K562 (cell line): ENCODE data around the gene ANK3. TPM values are rescaled to one million over a fixed set of nuclear protein-coding genes. Genes with fewer than 3 reads are reported as not detected.

Source experiments
- CBFA2T2 ChIP-seq: fragments of 450-650 bp; conservative IDR thresholded peaks from 2 replicates; pipeline ENCODE4 v1.6.1; 2017; ENCODE audit warnings: mild to moderate bottlenecking
- CBFA2T3 ChIP-seq: fragments of 450-650 bp; IDR thresholded peaks from 2 replicates; pipeline ENCODE4 v1.6.1; 2017
- CHD4 ChIP-seq: fragments of 200-600 bp; sonication (generic); IDR thresholded peaks from 3 replicates; pipeline ENCODE4 v1.6.1; 2012; ENCODE audit warnings: low read depth, mild to moderate bottlenecking, mixed read lengths, low read length, inconsistent platforms; ENCODE audit not compliant: insufficient read depth, insufficient replicate concordance, poor library complexity, severe bottlenecking
- EHMT2 ChIP-seq: fragments of 450-650 bp; IDR thresholded peaks from 2 replicates; pipeline ENCODE4 v1.6.1; 2018; ENCODE audit warnings: antibody characterized with exemption
- ERF ChIP-seq: fragments of 450-650 bp; formaldehyde crosslinking; IDR thresholded peaks from 2 replicates; pipeline ENCODE4 v1.4.0; 2020; ENCODE audit warnings: mild to moderate bottlenecking, mixed read lengths
- FOXA1 ChIP-seq: fragments of 450-650 bp; IDR thresholded peaks from 2 replicates; pipeline ENCODE4 v1.6.1; 2016; ENCODE audit warnings: mild to moderate bottlenecking, borderline replicate concordance
- FOXA3 ChIP-seq, 2 experiments: fragments of 450-650 bp in 1 of 2; sonication (generic) in 1 of 2; formaldehyde crosslinking; IDR thresholded peaks in 1 of 2; conservative IDR thresholded peaks in 1 of 2; 2 replicates each; pipeline versions ENCODE4 v1.4.0 to v1.8.0; 2020 to 2022; ENCODE audit warnings: mild to moderate bottlenecking in 2 of 2, missing genetic modification reagents in 1 of 2
- FOXJ2 ChIP-seq: fragments of 200-800 bp; sonication (Bioruptor generic); IDR thresholded peaks from 2 replicates; pipeline ENCODE4 v1.6.1; 2016; ENCODE audit warnings: missing genetic modification characterization, missing compliant biosample characterization
- GATA2 ChIP-seq: sonication (generic); formaldehyde crosslinking; IDR thresholded peaks from 2 replicates; pipeline ENCODE4 v1.4.0; 2020; ENCODE audit warnings: mild to moderate bottlenecking, missing genetic modification reagents
- HINFP ChIP-seq: fragments of 450-650 bp; conservative IDR thresholded peaks from 2 replicates; pipeline ENCODE4 v1.6.1; 2016; ENCODE audit warnings: missing genetic modification characterization, low read depth, mild to moderate bottlenecking, control low read depth, missing compliant biosample characterization
- IRF2 ChIP-seq: sonication (generic); formaldehyde crosslinking; IDR thresholded peaks from 2 replicates; pipeline ENCODE4 v1.8.1; 2022; ENCODE audit warnings: mild to moderate bottlenecking, missing genetic modification reagents
- LARP7 ChIP-seq: fragments of 450-650 bp; IDR thresholded peaks from 2 replicates; pipeline ENCODE4 v1.6.1; 2016
- MXI1 ChIP-seq: IDR thresholded peaks from 2 replicates; pipeline ENCODE4 v1.6.1; 2011; ENCODE audit warnings: low read depth, mild to moderate bottlenecking, improper control_type of control experiment, low read length
- NR2C1 ChIP-seq, 2 experiments: fragments of 450-650 bp; IDR thresholded peaks; 2 replicates each; pipeline ENCODE4 v1.6.1; 2017; ENCODE audit warnings: mild to moderate bottlenecking in 2 of 2, antibody characterized with exemption in 1 of 2, inconsistent platforms in 1 of 2, missing compliant biosample characterization in 1 of 2, missing genetic modification characterization in 1 of 2
- PTBP1 ChIP-seq: fragments of 200-400 bp; formaldehyde crosslinking; IDR thresholded peaks from 2 replicates; pipeline ENCODE4 v1.6.1; 2017; ENCODE audit warnings: low read depth, low read length
- PTRF ChIP-seq: fragments of 450-650 bp; IDR thresholded peaks from 2 replicates; pipeline ENCODE4 v1.6.1; 2016; ENCODE audit warnings: mild to moderate bottlenecking, missing genetic modification characterization, missing compliant biosample characterization
- RB1 ChIP-seq: fragments of 450-650 bp; IDR thresholded peaks from 2 replicates; pipeline ENCODE4 v1.6.1; 2017; ENCODE audit warnings: low read depth, mild to moderate bottlenecking
- RBFOX2 ChIP-seq: fragments of 200-400 bp; formaldehyde crosslinking; IDR thresholded peaks from 2 replicates; pipeline ENCODE4 v1.6.1; 2017; ENCODE audit warnings: low read depth, mild to moderate bottlenecking, low read length, moderate library complexity
- RBM25 ChIP-seq: fragments of 200-400 bp; formaldehyde crosslinking; IDR thresholded peaks from 2 replicates; pipeline ENCODE4 v1.6.1; 2018; ENCODE audit warnings: low read length, low read depth, moderate library complexity; ENCODE audit not compliant: severe bottlenecking
- SREBF2 ChIP-seq: sonication (generic); formaldehyde crosslinking; IDR thresholded peaks from 2 replicates; pipeline ENCODE4 v1.4.0; 2020; ENCODE audit warnings: mild to moderate bottlenecking, missing genetic modification reagents
- TAF9B ChIP-seq: fragments of 450-650 bp; IDR thresholded peaks from 2 replicates; pipeline ENCODE4 v1.6.1; 2018; ENCODE audit warnings: mild to moderate bottlenecking; ENCODE audit not compliant: partially characterized antibody
- TBP ChIP-seq: optimal IDR thresholded peaks from 2 replicates; pipeline ENCODE3; 2011; ENCODE audit warnings: low read depth, low read length, improper control_type of control experiment
- TCF7 ChIP-seq: sonication (generic); IDR thresholded peaks from 2 replicates; pipeline ENCODE4 v1.6.1; 2016; ENCODE audit warnings: antibody characterized with exemption, borderline replicate concordance
- ZBTB8A ChIP-seq: fragments of 450-650 bp; IDR thresholded peaks from 2 replicates; pipeline ENCODE4 v1.6.1; 2018; ENCODE audit warnings: mild to moderate bottlenecking, moderate library complexity; ENCODE audit not compliant: partially characterized antibody
- ZNF134 ChIP-seq: fragments of 250-450 bp; sonication (Bioruptor Pico); conservative IDR thresholded peaks from 2 replicates; pipeline ENCODE4 v1.4.0; 2020
- ZNF644 ChIP-seq: fragments of 200-800 bp; sonication (Bioruptor generic); IDR thresholded peaks from 2 replicates; pipeline ENCODE4 v1.6.1; 2016; ENCODE audit warnings: low read depth, missing genetic modification characterization, missing compliant biosample characterization
- polyA plus RNA-seq, 8 experiments: library from polyadenylated mRNA; depleted of rRNA in 4 of 8; stranded (reverse) in 5 of 8; unstranded in 3 of 8; fragments of >200 nt; fragmentation: Nextera tagmentation in 2 of 8; fragmentation: Illumina TruSeq in 1 of 8; extraction: Ambion mirVana in 2 of 8; extraction: Trizol in 1 of 8; gene quantifications; 2 replicates each; pipeline versions ENCODE4 v1.2.1 to v1.2.3, GENCODE V29; 2011 to 2014; ENCODE audit warnings: inconsistent platforms in 1 of 8, missing spikeins in 1 of 8
- total RNA-seq, 7 experiments: library from RNA; depleted of rRNA in 6 of 7; stranded (reverse); fragments of >200 nt in 6 of 7; fragmentation: Illumina TruSeq in 2 of 7; extraction: Trizol in 2 of 7; gene quantifications; 2 replicates each; pipeline versions ENCODE4 v1.2.1 to v1.2.3, GENCODE V29; 2011 to 2021; ENCODE audit warnings: low replicate concordance in 1 of 7
- TF ChIP-seq, protein P1 (sequence below): fragments of 250-450 bp; sonication (Bioruptor Pico); IDR thresholded peaks from 2 replicates; pipeline ENCODE4 v1.4.0; 2020; ENCODE audit warnings: mild to moderate bottlenecking, moderate library complexity, borderline replicate concordance

The ANK3 gene
- total and polyA plus RNA-seq, 9 of the 15 experiments (the other 6 are each of a cell fraction or from before 2014, with no cell fraction given) = 10.0 to 32.3 (median 17.9) TPM

- TF ChIP-seq MXI1 = no peak
- no peak for TF ChIP-seq LARP7
- no peak for TF ChIP-seq TCF7
- TF ChIP-seq RBFOX2 = no peak
- no peak for TF ChIP-seq ZNF134 (CRISPR knock-in tag)
- no peak for TF ChIP-seq EHMT2
- TF ChIP-seq PTBP1 = no peak
- no peak for TF ChIP-seq ZNF644 (tag)
- TF ChIP-seq FOXA3 (CRISPR knock-in tag; conservative IDR thresholded peaks at IDR 0.05 in 1 of 2, IDR thresholded peaks at IDR 0.05 in 1 of 2) = peak; percentile 98
- peak; percentile 98 for TF ChIP-seq RBM25
- no peak for TF ChIP-seq GATA2 (CRISPR knock-in tag)
- TF ChIP-seq ERF (CRISPR knock-in tag) = no peak
- TF ChIP-seq FOXJ2 = peak; percentile 1; the same call in 1 of the 2 replicates
- TF ChIP-seq ZBTB8A = no peak
- TF ChIP-seq RB1 = no peak
- TF ChIP-seq CBFA2T2 = 0 out of 2 replicates have a peak, but pooled peaks have one; percentile 12
- TF ChIP-seq IRF2 = no peak
- TF ChIP-seq TBP = no peak
- TF ChIP-seq NR2C1 (IDR thresholded peaks at IDR 0.05) = no peak
- 0 out of 2 replicates have a peak, but pooled peaks have one; percentile 37 for TF ChIP-seq NR2C1 (tag; IDR thresholded peaks at IDR 0.05)
- peak; percentile 40 for TF ChIP-seq CBFA2T3
- TF ChIP-seq FOXA1 = peak; percentile 84
- TF ChIP-seq TAF9B = no peak
- TF ChIP-seq HINFP (tag) = no peak
- no peak for TF ChIP-seq SREBF2 (CRISPR knock-in tag)
- TF ChIP-seq CHD4 = peak; percentile 56
- TF ChIP-seq PTRF (tag) = no peak
- TF ChIP-seq, protein P1, sequence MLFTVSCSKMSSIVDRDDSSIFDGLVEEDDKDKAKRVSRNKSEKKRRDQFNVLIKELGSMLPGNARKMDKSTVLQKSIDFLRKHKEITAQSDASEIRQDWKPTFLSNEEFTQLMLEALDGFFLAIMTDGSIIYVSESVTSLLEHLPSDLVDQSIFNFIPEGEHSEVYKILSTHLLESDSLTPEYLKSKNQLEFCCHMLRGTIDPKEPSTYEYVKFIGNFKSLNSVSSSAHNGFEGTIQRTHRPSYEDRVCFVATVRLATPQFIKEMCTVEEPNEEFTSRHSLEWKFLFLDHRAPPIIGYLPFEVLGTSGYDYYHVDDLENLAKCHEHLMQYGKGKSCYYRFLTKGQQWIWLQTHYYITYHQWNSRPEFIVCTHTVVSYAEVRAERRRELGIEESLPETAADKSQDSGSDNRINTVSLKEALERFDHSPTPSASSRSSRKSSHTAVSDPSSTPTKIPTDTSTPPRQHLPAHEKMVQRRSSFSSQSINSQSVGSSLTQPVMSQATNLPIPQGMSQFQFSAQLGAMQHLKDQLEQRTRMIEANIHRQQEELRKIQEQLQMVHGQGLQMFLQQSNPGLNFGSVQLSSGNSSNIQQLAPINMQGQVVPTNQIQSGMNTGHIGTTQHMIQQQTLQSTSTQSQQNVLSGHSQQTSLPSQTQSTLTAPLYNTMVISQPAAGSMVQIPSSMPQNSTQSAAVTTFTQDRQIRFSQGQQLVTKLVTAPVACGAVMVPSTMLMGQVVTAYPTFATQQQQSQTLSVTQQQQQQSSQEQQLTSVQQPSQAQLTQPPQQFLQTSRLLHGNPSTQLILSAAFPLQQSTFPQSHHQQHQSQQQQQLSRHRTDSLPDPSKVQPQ (CRISPR knock-in tag) = 0 out of 2 replicates have a peak, but pooled peaks have one; percentile 40
Observed at GRCh38 chr10:60425392-60426110, 35.9 kb upstream of the ANK3 start (continued).
